GM12878 (cell line): ENCODE results near the gene MBOAT7.

ENCODE experiments used
- CHD4 ChIP-seq: fragments of 200-600 bp; sonication (generic); IDR thresholded peaks from 2 replicates; pipeline ENCODE4 v1.6.1; 2016; ENCODE audit warnings: mild to moderate bottlenecking
- CTCF ChIP-seq, 3 experiments: IDR thresholded peaks in 2 of 3; conservative IDR thresholded peaks in 1 of 3; 2 replicates each; pipeline ENCODE4 v1.5.1; 2011; ENCODE audit warnings: low read depth in 3 of 3, low read length in 3 of 3, mild to moderate bottlenecking in 3 of 3, control low read depth in 2 of 3, moderate library complexity in 2 of 3, inconsistent platforms in 1 of 3, mixed read lengths in 1 of 3; ENCODE audit not compliant: control insufficient read depth in 2 of 3, insufficient read depth in 1 of 3; ENCODE audit errors: extremely low read depth in 1 of 3
- TBL1XR1 ChIP-seq: IDR thresholded peaks from 2 replicates; pipeline ENCODE4 v1.6.1; 2012; ENCODE audit warnings: low read depth, low read length, improper control_type of control experiment
- ZNF207 ChIP-seq: fragments of 450-650 bp; IDR thresholded peaks from 2 replicates; pipeline ENCODE4 v1.6.1; 2014; ENCODE audit warnings: antibody characterized with exemption, mild to moderate bottlenecking, borderline replicate concordance

- TF ChIP-seq CHD4 (no peak), TBL1XR1 (no peak), ZNF207 (no peak), CTCF (IDR thresholded peaks at IDR 0.05 in 2 of 3, conservative IDR thresholded peaks at IDR 0.05 in 1 of 3; ENCODE audit: control insufficient read depth in 2 of 3, extremely low read depth in 1 of 3, insufficient read depth in 1 of 3, low read depth in 3 of 3, low read length in 3 of 3) (no peak)
These were observed 19.3 kb upstream of the MBOAT7 start for GRCh38 chr19:54208784-54209057.
